B cell (primary cell): ENCODE data around the gene COL5A1. TPM values are rescaled to one million over a fixed set of nuclear protein-coding genes. Genes with fewer than 3 reads are reported as not detected.

ENCODE experiments used
- ATAC-seq: fragments of 200-7000 bp; cut with Tn5 transposase; one replicate; pipeline ENCODE4 v1.10.0; 2021; ENCODE audit warnings: low read depth, mild to moderate bottlenecking, moderate number of reproducible peaks, moderate library complexity
- CTCF ChIA-PET: fragments of 350-600 bp; sonication (Branson Sonifier 250); formaldehyde crosslinking; loops from one replicate; lab custom pipeline; 2021; ENCODE audit warnings: antibody characterized with exemption, inconsistent platforms; lab: Charles Lee
- POLR2A ChIA-PET: fragments of 350-600 bp; sonication (Branson Sonifier 250); formaldehyde crosslinking; loops from one replicate; lab custom pipeline; 2021; ENCODE audit warnings: antibody characterized with exemption; lab: Charles Lee
- DNase-seq: peaks from one replicate; pipeline ENCODE4 v3.0.0; 2013
- H2AFZ ChIP-seq: 2 replicates; pipeline ENCODE4 v1.6.1; 2012; ENCODE audit warnings: mild to moderate bottlenecking, low read depth, low read length; ENCODE audit not compliant: insufficient read depth, poor library complexity, severe bottlenecking
- H3K27ac ChIP-seq, 2 donors: 1 replicate in 1 of 2; 2 replicates in 1 of 2; pipeline ENCODE4 v1.5.1; 2012 to 2013; ENCODE audit warnings: low read length in 2 of 2, mild to moderate bottlenecking in 2 of 2, moderate library complexity in 1 of 2
- H3K27me3 ChIP-seq, 4 experiments: fragments of 200-600 bp in 1 of 4; sonication (generic) in 1 of 4; replicated peaks in 1 of 4; 1 replicate in 2 of 4; 2 replicates in 2 of 4; pipeline versions ENCODE4 v1.6.1 to v1.7.0; 2013 to 2016; ENCODE audit warnings: low read length in 3 of 4, mild to moderate bottlenecking in 2 of 4, mixed read lengths in 1 of 4, moderate library complexity in 1 of 4; ENCODE audit not compliant: insufficient read depth in 4 of 4, control insufficient read depth in 3 of 4; ENCODE audit errors: control extremely low read depth in 1 of 4
- H3K36me3 ChIP-seq, 2 experiments: replicated peaks in 1 of 2; 1 replicate in 1 of 2; 2 replicates in 1 of 2; pipeline versions ENCODE4 v1.6.1 to v1.7.1; 2013; ENCODE audit warnings: low read length in 1 of 2; ENCODE audit not compliant: insufficient read depth in 2 of 2, control insufficient read depth in 1 of 2; ENCODE audit errors: control extremely low read depth in 1 of 2, extremely low read depth in 1 of 2
- H3K4me1 ChIP-seq, 2 donors: fragments of 200-600 bp in 1 of 2; sonication (generic) in 1 of 2; 1 replicate in 1 of 2; 2 replicates in 1 of 2; pipeline versions ENCODE4 v1.5.1 to v1.6.1; 2013 to 2017; ENCODE audit warnings: low read length in 2 of 2; ENCODE audit not compliant: control insufficient read depth in 2 of 2, insufficient read depth in 2 of 2
- H3K4me2 ChIP-seq: replicated peaks from 2 replicates; pipeline ENCODE3; 2012; ENCODE audit warnings: mild to moderate bottlenecking, low read depth, low read length; ENCODE audit not compliant: poor library complexity, severe bottlenecking
- H3K4me3 ChIP-seq, 5 experiments: fragments of 200-600 bp in 1 of 5; sonication (generic) in 1 of 5; 1 replicate in 3 of 5; 2 replicates in 2 of 5; pipeline versions ENCODE4 v1.5.1 to v1.7.0; 2011 to 2016; ENCODE audit warnings: low read length in 4 of 5, mild to moderate bottlenecking in 4 of 5, low read depth in 2 of 5, control low read depth in 1 of 5, moderate library complexity in 1 of 5; ENCODE audit not compliant: insufficient read depth in 1 of 5; ENCODE audit errors: control extremely low read depth in 1 of 5, extremely low read depth in 1 of 5
- H3K79me2 ChIP-seq: fragments of 200-600 bp; sonication (generic); one replicate; pipeline ENCODE4 v1.6.0; 2016; ENCODE audit warnings: low read length; ENCODE audit not compliant: control insufficient read depth, insufficient read depth
- H3K9ac ChIP-seq: fragments of 200-600 bp; sonication (generic); 2 replicates; pipeline ENCODE4 v1.6.1; 2017; ENCODE audit warnings: mild to moderate bottlenecking, low read length, moderate library complexity
- H3K9me3 ChIP-seq, 3 donors: one replicate each; pipeline versions ENCODE4 v1.6.1 to v1.7.1; 2013; ENCODE audit warnings: low read length in 2 of 3; ENCODE audit not compliant: control insufficient read depth in 2 of 3, insufficient read depth in 1 of 3; ENCODE audit errors: control extremely low read depth in 1 of 3
- H4K20me1 ChIP-seq: 2 replicates; pipeline ENCODE4 v1.6.0; 2012; ENCODE audit warnings: mild to moderate bottlenecking, low read length; ENCODE audit not compliant: insufficient read depth, control insufficient read depth, poor library complexity, severe bottlenecking
- H3K27ac Mint-ChIP-seq: one replicate; pipeline ENCODE4 v1.8.0; 2021; ENCODE audit warnings: mixed read lengths
- H3K27me3 Mint-ChIP-seq: one replicate; pipeline ENCODE4 v1.8.0; 2021; ENCODE audit warnings: mixed read lengths
- H3K4me1 Mint-ChIP-seq: one replicate; pipeline ENCODE4 v1.8.0; 2021; ENCODE audit warnings: mixed read lengths
- H3K4me3 Mint-ChIP-seq: one replicate; pipeline ENCODE4 v1.8.0; 2021; ENCODE audit warnings: mixed read lengths
- H3K9me3 Mint-ChIP-seq: one replicate; pipeline ENCODE4 v1.8.0; 2022; ENCODE audit warnings: mixed read lengths; ENCODE audit not compliant: insufficient read depth
- CTCF ChIP-seq: fragments of 200-600 bp; IDR thresholded peaks from one replicate; pipeline ENCODE4 v1.8.0; 2022; ENCODE audit warnings: antibody characterized with exemption, mild to moderate bottlenecking
- EZH2 ChIP-seq: IDR thresholded peaks from 2 replicates; pipeline ENCODE4 v1.6.1; 2012; ENCODE audit warnings: borderline replicate concordance, low read depth, mild to moderate bottlenecking, moderate library complexity, low read length; ENCODE audit not compliant: insufficient read depth, poor library complexity, severe bottlenecking
- WGBS: methylation state at CpG from one replicate; pipeline ENCODE4 v1.1.5; 2013; ENCODE audit warnings: missing lambda C conversion rate; ENCODE audit not compliant: insufficient coverage; 5-methylcytosine and 5-hydroxymethylcytosine counted together
- intact Hi-C: fragments of 100-400 bp; cut with micrococcal nuclease; formaldehyde crosslinking; loops from one replicate; pipeline ENCODE4 v1.10.0; 2022
- polyA plus RNA-seq: library from polyadenylated mRNA; depleted of rRNA; stranded (reverse); fragments of >200 nt; gene quantifications from 2 replicates; pipeline ENCODE4 v1.2.3, GENCODE V29; 2012
- total RNA-seq, 2 donors: library from RNA; stranded (reverse); fragments of 120-200 nt in 1 of 2; gene quantifications; 1 replicate in 1 of 2; 2 replicates in 1 of 2; pipeline versions ENCODE4 v1.2.3 to v1.2.4, GENCODE V29; 2013 to 2022

The COL5A1 gene
- total and polyA plus RNA-seq, 2 donors (not counting 1 experiment from before 2014, with no cell fraction given), result 0.06 TPM; not detected in 1

- Histone ChIP-seq H4K20me1 (no peaks in the 10 kb centered on the region), H3K27me3 (peaks cover 0 to 3% (median 0%) of the 10 kb centered on the region in 4 experiments), H2AFZ (no peak overlapping the region), H3K36me3 (no peaks in the 10 kb centered on the region), H3K9me3 (peaks cover 0 to 2% (median 0%) of the 10 kb centered on the region in 3 donors), H3K4me3 (no peak overlapping the region), H3K27ac (no peak overlapping the region), H3K79me2 (no peaks in the 10 kb centered on the region), H3K9ac (no peak overlapping the region), H3K4me1 (no peaks in the 10 kb centered on the region), H3K4me2 (no peak overlapping the region)
- 91% methylated on average over 23 of the region's 23 CpGs for WGBS
- no peak overlapping the region for H3K27ac Mint-ChIP-seq
- ChIA-PET POLR2A (no interaction called here), CTCF (no interaction called here)
- H3K27me3 Mint-ChIP-seq, result no peaks in the 10 kb centered on the region
- no peaks in the 10 kb centered on the region for H3K9me3 Mint-ChIP-seq
- H3K4me3 Mint-ChIP-seq, result no peak overlapping the region
- H3K4me1 Mint-ChIP-seq, result no peaks in the 10 kb centered on the region
- DNase-seq (no peak), ATAC-seq (no peak)
- TF ChIP-seq EZH2 (no peak), CTCF (no peak)
- intact Hi-C loops, result no loop called here
Observed at GRCh38 chr9:134785325-134786108, 143.9 kb downstream of the COL5A1 start.
